ENCODE data around the gene RNF32. TPM values are rescaled to one million over a fixed set of nuclear protein-coding genes. Genes with fewer than 3 reads are reported as not detected.

RNF32 gene
- total and polyA plus RNA-seq, 3 experiments from 2014 or later = 0.20 to 0.83 (median 0.40) TPM

- no peaks in the 10 kb centered on the region for H3K9me3 ChIP-seq (ENCODE audit: low read length)
- H3K36me3 ChIP-seq (ENCODE audit: insufficient read depth, low read length) = peaks cover 8% of the 10 kb centered on the region
- no peaks in the 10 kb centered on the region for H3K9me3 Mint-ChIP-seq
- ChIA-PET CTCF (no interaction called here), POLR2A (no interaction called here)
- H3K4me3 Mint-ChIP-seq = no peak overlapping the region
- H3K27ac ChIP-seq (ENCODE audit: low read depth, low read length) = no peak overlapping the region
- H3K36me3 Mint-ChIP-seq = peaks cover 17 to 84% (median 26%) of the 10 kb centered on the region in 3 donors
- no peaks in the 10 kb centered on the region for H3K4me1 Mint-ChIP-seq
- peaks cover 0 to 1% of the 10 kb centered on the region in 2 donors for H3K27me3 Mint-ChIP-seq
- H3K4me1 ChIP-seq (ENCODE audit: insufficient read depth, low read length) = no peaks in the 10 kb centered on the region
- DNase-seq = no peak
- H3K27me3 ChIP-seq (ENCODE audit: insufficient read depth, low read length, poor library complexity, severe bottlenecking) = no peaks in the 10 kb centered on the region
- H3K27ac Mint-ChIP-seq = no peak overlapping the region
- no peak overlapping the region for H3K4me3 ChIP-seq (ENCODE audit: low read length)
Measured at GRCh38 chr7:156676263-156676662, 35.7 kb downstream of the RNF32 start.

- no peak overlapping the region for H3K4me3 Mint-ChIP-seq
- no peak for DNase-seq
- POLR2A ChIA-PET = no interaction called here
- H3K36me3 ChIP-seq (ENCODE audit: insufficient read depth, low read length) = peaks cover 3% of the 10 kb centered on the region
- H3K4me1 Mint-ChIP-seq = no peaks in the 10 kb centered on the region
- no peaks in the 10 kb centered on the region for H3K4me1 ChIP-seq (ENCODE audit: insufficient read depth, low read length)
- H3K27ac Mint-ChIP-seq = no peak overlapping the region
- peaks cover 17 to 81% (median 28%) of the 10 kb centered on the region in 3 donors for H3K36me3 Mint-ChIP-seq
- no peaks in the 10 kb centered on the region for H3K27me3 ChIP-seq (ENCODE audit: insufficient read depth, low read length, poor library complexity, severe bottlenecking)
- H3K27me3 Mint-ChIP-seq = peaks cover 0 to 1% of the 10 kb centered on the region in 2 donors
- H3K9me3 ChIP-seq (ENCODE audit: low read length) = no peaks in the 10 kb centered on the region
- H3K27ac ChIP-seq (ENCODE audit: low read depth, low read length) = no peak overlapping the region
- H3K9me3 Mint-ChIP-seq = no peaks in the 10 kb centered on the region
- CTCF ChIA-PET = interaction anchor here (1.1 kb wide), 1 partner anchor 46 kb away, joined by 3 read pairs; no protein-coding TSS in a partner anchor
- H3K4me3 ChIP-seq (ENCODE audit: low read length) = no peak overlapping the region
Measured at GRCh38 chr7:156677374-156678054, 36.9 kb downstream of the RNF32 start.

DNA sequence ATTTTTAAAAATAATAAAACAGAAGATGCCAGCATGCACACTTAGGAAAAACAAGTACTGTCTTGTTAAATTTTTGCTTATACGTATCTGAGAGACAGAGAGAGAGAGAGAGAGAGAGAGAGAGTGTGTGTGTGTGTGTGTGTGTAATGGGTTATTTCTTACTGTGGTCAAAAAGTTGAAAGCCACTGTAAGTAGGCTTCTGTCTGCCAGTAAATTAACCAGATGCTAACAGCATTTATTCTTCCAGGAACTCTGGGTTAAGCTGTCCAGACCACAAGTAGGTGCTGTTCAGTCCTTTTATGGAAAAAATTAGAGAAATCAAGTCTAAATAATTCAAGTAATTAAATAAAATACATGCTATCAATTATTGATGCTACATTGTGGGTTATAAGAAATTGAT is 39.7 kb downstream of the RNF32 start:
- POLR2A ChIA-PET = no interaction called here
- Mint-ChIP-seq H3K9me3 (no peaks in the 10 kb centered on the region), H3K36me3 (peaks cover 13 to 84% (median 26%) of the 10 kb centered on the region in 3 donors), H3K27ac (no peak overlapping the region), H3K27me3 (no peaks in the 10 kb centered on the region), H3K4me1 (no peaks in the 10 kb centered on the region), H3K4me3 (no peak overlapping the region)
- Histone ChIP-seq H3K27ac (ENCODE audit: low read depth, low read length) (no peak overlapping the region), H3K36me3 (ENCODE audit: insufficient read depth, low read length) (peaks cover 3% of the 10 kb centered on the region), H3K4me1 (ENCODE audit: insufficient read depth, low read length) (no peaks in the 10 kb centered on the region), H3K9me3 (ENCODE audit: low read length) (no peaks in the 10 kb centered on the region), H3K4me3 (ENCODE audit: low read length) (no peak overlapping the region), H3K27me3 (ENCODE audit: insufficient read depth, low read length, poor library complexity, severe bottlenecking) (no peaks in the 10 kb centered on the region)
- no peak for DNase-seq
- CTCF ChIA-PET = no interaction called here

- Histone ChIP-seq H3K4me3 (ENCODE audit: low read length) (no peak overlapping the region), H3K4me1 (ENCODE audit: insufficient read depth, low read length) (no peaks in the 10 kb centered on the region), H3K27me3 (ENCODE audit: insufficient read depth, low read length, poor library complexity, severe bottlenecking) (no peaks in the 10 kb centered on the region), H3K36me3 (ENCODE audit: insufficient read depth, low read length) (peaks cover 3% of the 10 kb centered on the region), H3K9me3 (ENCODE audit: low read length) (no peaks in the 10 kb centered on the region), H3K27ac (ENCODE audit: low read depth, low read length) (no peak overlapping the region)
- no peak overlapping the region for H3K27ac Mint-ChIP-seq
- H3K4me3 Mint-ChIP-seq = no peak overlapping the region
- ChIA-PET CTCF (no interaction called here), POLR2A (no interaction called here)
- no peaks in the 10 kb centered on the region for H3K9me3 Mint-ChIP-seq
- H3K4me1 Mint-ChIP-seq = no peaks in the 10 kb centered on the region
- H3K27me3 Mint-ChIP-seq = no peaks in the 10 kb centered on the region
- DNase-seq = no peak
- H3K36me3 Mint-ChIP-seq = peaks cover 8 to 73% (median 19%) of the 10 kb centered on the region in 3 donors
Measured at GRCh38 chr7:156682928-156683327, 42.4 kb downstream of the RNF32 start.

DNA sequence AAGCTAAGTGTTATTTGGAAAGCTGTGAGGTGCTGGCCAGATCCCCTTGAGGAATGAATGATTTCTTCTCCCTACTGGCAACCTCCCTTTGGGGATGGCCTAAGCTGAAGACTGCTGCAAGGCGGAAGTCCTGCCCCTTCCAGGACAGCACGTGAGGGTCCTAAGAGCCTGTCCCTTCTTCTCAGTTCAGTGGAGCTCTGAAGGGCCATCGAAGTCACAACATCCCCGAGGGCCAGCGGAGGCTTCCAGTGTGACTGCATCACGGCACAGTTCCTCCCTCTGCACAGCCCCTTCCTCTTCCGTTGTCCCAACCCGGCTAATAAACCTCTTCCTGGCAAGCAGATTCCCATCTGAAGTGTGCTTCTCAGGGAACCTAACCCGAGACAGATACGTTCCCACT is 43.7 kb downstream of the RNF32 start:
- no peaks in the 10 kb centered on the region for H3K27me3 Mint-ChIP-seq
- H3K4me3 Mint-ChIP-seq = no peak overlapping the region
- Histone ChIP-seq H3K27me3 (ENCODE audit: insufficient read depth, low read length, poor library complexity, severe bottlenecking) (no peaks in the 10 kb centered on the region), H3K9me3 (ENCODE audit: low read length) (no peaks in the 10 kb centered on the region), H3K4me3 (ENCODE audit: low read length) (no peak overlapping the region), H3K27ac (ENCODE audit: low read depth, low read length) (no peak overlapping the region), H3K36me3 (ENCODE audit: insufficient read depth, low read length) (no peaks in the 10 kb centered on the region), H3K4me1 (ENCODE audit: insufficient read depth, low read length) (no peaks in the 10 kb centered on the region)
- peak overlapping the region in 1 of 8 donors; percentile 32 for H3K27ac Mint-ChIP-seq
- H3K36me3 Mint-ChIP-seq = peaks cover 4 to 63% (median 17%) of the 10 kb centered on the region in 3 donors
- DNase-seq = no peak
- ChIA-PET POLR2A (no interaction called here), CTCF (no interaction called here)
- no peaks in the 10 kb centered on the region for H3K4me1 Mint-ChIP-seq
- no peaks in the 10 kb centered on the region for H3K9me3 Mint-ChIP-seq

GRCh38 chr7:156684661-156685060 is 44.1 kb downstream of the RNF32 start:
- H3K36me3 Mint-ChIP-seq = peaks cover 4 to 58% (median 17%) of the 10 kb centered on the region in 3 donors
- H3K9me3 Mint-ChIP-seq = no peaks in the 10 kb centered on the region
- H3K36me3 ChIP-seq (ENCODE audit: insufficient read depth, low read length) = no peaks in the 10 kb centered on the region
- no peak overlapping the region for H3K27ac Mint-ChIP-seq
- no peak overlapping the region for H3K4me3 ChIP-seq (ENCODE audit: low read length)
- no peaks in the 10 kb centered on the region for H3K27me3 ChIP-seq (ENCODE audit: insufficient read depth, low read length, poor library complexity, severe bottlenecking)
- no peak overlapping the region for H3K27ac ChIP-seq (ENCODE audit: low read depth, low read length)
- no peak overlapping the region for H3K4me3 Mint-ChIP-seq
- POLR2A ChIA-PET = no interaction called here
- no peaks in the 10 kb centered on the region for H3K4me1 Mint-ChIP-seq
- H3K9me3 ChIP-seq (ENCODE audit: low read length) = no peaks in the 10 kb centered on the region
- no peak for DNase-seq
- H3K27me3 Mint-ChIP-seq = no peaks in the 10 kb centered on the region
- no peaks in the 10 kb centered on the region for H3K4me1 ChIP-seq (ENCODE audit: insufficient read depth, low read length)
- CTCF ChIA-PET = no interaction called here

DNA sequence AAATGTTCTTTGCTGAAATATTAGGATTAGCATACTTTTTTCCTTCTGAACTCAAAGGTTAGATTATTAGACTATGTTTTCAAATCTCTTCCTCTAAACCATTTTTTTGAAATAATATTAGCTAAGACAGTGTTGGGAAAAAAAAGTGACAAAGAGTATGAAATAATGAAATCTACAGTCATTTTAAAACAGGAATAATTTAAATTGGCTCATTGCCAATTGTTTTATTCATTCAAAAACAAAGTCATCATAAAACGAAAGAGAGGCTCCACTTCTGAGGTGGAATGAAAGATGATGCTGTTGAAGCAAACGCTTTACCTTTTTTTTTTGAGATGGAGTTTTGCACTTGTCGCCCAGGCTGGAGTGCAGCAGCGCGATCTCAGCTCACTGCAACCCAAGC is 51.2 kb downstream of the RNF32 start:
- Histone ChIP-seq H3K27me3 (ENCODE audit: insufficient read depth, low read length, poor library complexity, severe bottlenecking) (no peaks in the 10 kb centered on the region), H3K4me3 (ENCODE audit: low read length) (no peak overlapping the region), H3K36me3 (ENCODE audit: insufficient read depth, low read length) (no peaks in the 10 kb centered on the region), H3K4me1 (ENCODE audit: insufficient read depth, low read length) (no peaks in the 10 kb centered on the region), H3K9me3 (ENCODE audit: low read length) (no peaks in the 10 kb centered on the region), H3K27ac (ENCODE audit: low read depth, low read length) (no peak overlapping the region)
- peaks cover 5 to 22% (median 13%) of the 10 kb centered on the region in 5 donors for H3K9me3 Mint-ChIP-seq
- no peak overlapping the region for H3K27ac Mint-ChIP-seq
- H3K27me3 Mint-ChIP-seq = no peaks in the 10 kb centered on the region
- DNase-seq = no peak
- POLR2A ChIA-PET = no interaction called here
- peaks cover 0 to 5% (median 0%) of the 10 kb centered on the region in 3 donors for H3K4me1 Mint-ChIP-seq
- H3K4me3 Mint-ChIP-seq = no peak overlapping the region
- CTCF ChIA-PET = no interaction called here
- H3K36me3 Mint-ChIP-seq = peaks cover 18 to 38% (median 32%) of the 10 kb centered on the region in 3 donors

DNA sequence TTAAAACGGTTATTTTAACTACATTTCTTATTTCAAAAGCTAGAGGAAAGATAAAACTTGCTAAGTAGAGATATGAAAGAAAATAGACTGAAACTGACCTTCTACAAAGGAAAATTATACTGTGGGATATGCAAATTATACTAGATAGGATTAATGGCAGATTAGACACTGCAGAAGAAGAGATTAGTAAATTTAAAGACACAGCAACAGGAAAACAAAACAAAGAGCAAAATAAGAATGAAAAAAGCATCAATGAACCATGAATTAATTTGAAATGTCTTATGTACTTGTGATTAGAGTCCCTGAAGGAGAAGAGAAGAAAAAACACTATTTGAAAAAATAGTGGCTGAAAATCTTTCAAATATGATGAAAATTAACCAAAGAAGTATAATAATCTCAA is 52.3 kb downstream of the RNF32 start:
- POLR2A ChIA-PET = no interaction called here
- Histone ChIP-seq H3K27ac (ENCODE audit: low read depth, low read length) (no peak overlapping the region), H3K36me3 (ENCODE audit: insufficient read depth, low read length) (no peaks in the 10 kb centered on the region), H3K27me3 (ENCODE audit: insufficient read depth, low read length, poor library complexity, severe bottlenecking) (no peaks in the 10 kb centered on the region), H3K4me3 (ENCODE audit: low read length) (no peak overlapping the region), H3K4me1 (ENCODE audit: insufficient read depth, low read length) (no peaks in the 10 kb centered on the region), H3K9me3 (ENCODE audit: low read length) (no peaks in the 10 kb centered on the region)
- Mint-ChIP-seq H3K27ac (peak overlapping the region in 1 of 8 donors; percentile 57), H3K27me3 (no peaks in the 10 kb centered on the region), H3K4me3 (no peak overlapping the region), H3K36me3 (peaks cover 19 to 49% (median 34%) of the 10 kb centered on the region in 3 donors), H3K4me1 (peaks cover 0 to 5% (median 0%) of the 10 kb centered on the region in 3 donors), H3K9me3 (peaks cover 14 to 32% (median 23%) of the 10 kb centered on the region in 5 donors)
- CTCF ChIA-PET = no interaction called here
- no peak for DNase-seq

Measured in CD8-positive, alpha-beta memory T cell (primary cell).